ENCODE data around the gene PTPRD. TPM values are rescaled to one million over a fixed set of nuclear protein-coding genes. Genes with fewer than 3 reads are reported as not detected.
"Not testable (repeated sequence)": the region's sequence is repeated elsewhere in the genome, so short reads cannot be mapped to it uniquely, and the experiment has no call there.

The PTPRD gene
- total RNA-seq, 1 donor from 2014 or later: 6.9 TPM

DNA sequence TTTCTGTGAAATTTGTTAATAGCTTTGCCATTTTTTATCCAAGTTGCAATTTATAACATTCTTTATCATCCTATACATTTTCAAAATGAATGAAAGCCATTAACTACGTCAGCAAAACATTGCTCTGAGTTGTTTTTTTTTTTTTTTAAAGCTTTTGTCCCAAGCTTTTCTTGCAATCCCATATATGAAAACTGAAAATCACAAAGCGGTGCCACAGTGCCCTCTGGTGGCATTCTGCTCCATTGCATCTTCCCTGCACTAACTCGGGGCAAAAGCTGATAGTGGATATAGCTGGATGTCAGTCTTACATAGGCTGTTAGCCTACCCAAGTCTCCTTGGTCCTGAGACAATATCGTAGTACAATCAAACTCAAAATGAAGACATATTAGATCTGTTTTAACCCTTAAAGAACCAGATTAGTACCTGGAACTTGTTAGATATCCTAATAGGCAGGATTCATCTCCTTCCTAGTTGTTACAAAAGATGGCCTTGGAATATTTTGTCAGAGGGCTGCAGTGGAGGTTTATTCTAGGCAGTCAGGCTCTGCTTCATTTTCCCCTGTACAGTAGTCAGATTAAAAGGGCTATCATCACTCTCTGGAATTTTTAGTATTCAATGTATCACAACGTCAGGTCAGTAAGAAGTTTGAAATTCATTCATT, 669.9 kb downstream of the PTPRD start:
- peak in 1 of 2 donors; percentile 68 for DNase-seq (ENCODE audit: low spot score in 2 of 2)
- H3K9me3 ChIP-seq: no peaks in the 10 kb centered on the region
- no peaks in the 10 kb centered on the region for H3K4me1 ChIP-seq
- H3K36me3 ChIP-seq: no peaks in the 10 kb centered on the region
- H3K4me3 ChIP-seq: no peak overlapping the region
- intact Hi-C loops (cut with DNase I): loop anchor here (10.0 kb wide), 1 partner anchor 148 kb away; no protein-coding TSS in a partner anchor
- H3K27ac ChIP-seq: no peak overlapping the region
- TF ChIP-seq, protein P1, sequence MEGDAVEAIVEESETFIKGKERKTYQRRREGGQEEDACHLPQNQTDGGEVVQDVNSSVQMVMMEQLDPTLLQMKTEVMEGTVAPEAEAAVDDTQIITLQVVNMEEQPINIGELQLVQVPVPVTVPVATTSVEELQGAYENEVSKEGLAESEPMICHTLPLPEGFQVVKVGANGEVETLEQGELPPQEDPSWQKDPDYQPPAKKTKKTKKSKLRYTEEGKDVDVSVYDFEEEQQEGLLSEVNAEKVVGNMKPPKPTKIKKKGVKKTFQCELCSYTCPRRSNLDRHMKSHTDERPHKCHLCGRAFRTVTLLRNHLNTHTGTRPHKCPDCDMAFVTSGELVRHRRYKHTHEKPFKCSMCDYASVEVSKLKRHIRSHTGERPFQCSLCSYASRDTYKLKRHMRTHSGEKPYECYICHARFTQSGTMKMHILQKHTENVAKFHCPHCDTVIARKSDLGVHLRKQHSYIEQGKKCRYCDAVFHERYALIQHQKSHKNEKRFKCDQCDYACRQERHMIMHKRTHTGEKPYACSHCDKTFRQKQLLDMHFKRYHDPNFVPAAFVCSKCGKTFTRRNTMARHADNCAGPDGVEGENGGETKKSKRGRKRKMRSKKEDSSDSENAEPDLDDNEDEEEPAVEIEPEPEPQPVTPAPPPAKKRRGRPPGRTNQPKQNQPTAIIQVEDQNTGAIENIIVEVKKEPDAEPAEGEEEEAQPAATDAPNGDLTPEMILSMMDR (IDR thresholded peaks at IDR 0.05): peak in 2 of 3 experiments; percentile 82 to 86
- no peaks in the 10 kb centered on the region for H3K27me3 ChIP-seq

DNA sequence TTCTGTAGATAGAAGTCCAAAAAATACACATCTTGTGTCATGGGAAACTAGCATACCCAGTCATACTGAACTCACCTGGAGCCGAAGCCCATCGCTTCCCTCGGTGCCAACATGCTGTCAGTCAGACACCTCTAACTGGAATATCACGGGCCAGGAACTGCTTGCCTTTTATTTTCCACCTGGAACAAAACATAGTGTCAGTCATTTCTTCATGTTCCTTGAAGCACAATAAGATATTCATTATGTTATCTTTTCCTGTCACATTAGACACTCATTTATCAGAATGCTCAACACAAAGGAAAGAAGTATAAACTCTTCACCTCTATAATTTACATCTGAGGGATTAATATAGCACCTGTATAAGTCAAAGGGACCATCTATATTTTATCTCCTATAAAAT, 674.4 kb downstream of the PTPRD start:
- H3K27ac ChIP-seq: no peak overlapping the region
- TF ChIP-seq, protein P1 (IDR thresholded peaks at IDR 0.05): no peak
- no peaks in the 10 kb centered on the region for H3K9me3 ChIP-seq
- no peaks in the 10 kb centered on the region for H3K27me3 ChIP-seq
- H3K4me1 ChIP-seq: no peaks in the 10 kb centered on the region
- intact Hi-C loops (cut with DNase I): no loop called here
- DNase-seq (ENCODE audit: low spot score in 2 of 2): no peak
- no peaks in the 10 kb centered on the region for H3K36me3 ChIP-seq
- no peak overlapping the region for H3K4me3 ChIP-seq

DNA sequence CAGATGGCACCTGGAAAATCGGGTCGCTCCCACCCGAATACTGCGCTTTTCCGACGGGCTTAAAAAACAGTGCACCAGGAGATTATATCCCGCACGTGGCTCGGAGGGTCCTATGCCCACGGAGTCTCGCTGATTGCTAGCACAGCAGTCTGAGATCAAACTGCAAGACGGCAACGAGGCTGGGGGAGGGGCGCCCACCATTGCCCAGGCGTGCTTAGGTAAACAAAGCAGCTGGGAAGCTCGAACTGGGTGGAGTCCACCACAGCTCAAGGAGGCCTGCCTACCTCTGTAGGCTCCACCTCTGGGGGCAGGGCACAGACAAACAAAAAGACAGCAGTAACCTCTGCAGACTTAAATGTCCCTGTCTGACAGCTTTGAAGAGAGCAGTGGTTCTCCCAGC, 681.3 kb downstream of the PTPRD start:
- H3K4me3 ChIP-seq; H3K9me3 ChIP-seq; intact Hi-C loops (cut with DNase I); H3K4me1 ChIP-seq; H3K36me3 ChIP-seq; H3K27ac ChIP-seq; DNase-seq (ENCODE audit: low spot score in 2 of 2); H3K27me3 ChIP-seq: not testable (repeated sequence)

DNA sequence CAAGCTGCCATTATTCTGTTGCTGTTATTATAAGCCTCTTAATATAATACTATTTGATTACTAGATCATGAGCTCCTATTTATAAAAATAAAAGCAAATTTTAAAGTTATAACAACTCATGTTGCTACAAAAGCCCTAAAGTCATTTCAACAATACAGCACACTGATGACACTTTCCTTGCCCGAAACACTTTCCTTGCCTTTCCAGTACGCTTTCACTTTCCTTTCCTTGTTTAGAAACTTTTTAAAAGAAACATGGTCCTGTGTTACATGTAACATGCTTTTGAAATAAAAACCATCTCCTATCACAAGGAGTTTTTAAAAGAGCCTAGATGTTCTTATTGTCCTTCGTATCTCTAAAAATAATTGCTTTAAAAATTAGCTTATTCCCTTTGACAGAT, 688.4 kb downstream of the PTPRD start:
- TF ChIP-seq, protein P1 (IDR thresholded peaks at IDR 0.05): no peak
- DNase-seq (ENCODE audit: low spot score in 2 of 2): no peak
- H3K27me3 ChIP-seq: no peaks in the 10 kb centered on the region
- no peak overlapping the region for H3K27ac ChIP-seq
- H3K9me3 ChIP-seq: no peaks in the 10 kb centered on the region
- H3K36me3 ChIP-seq: no peaks in the 10 kb centered on the region
- H3K4me1 ChIP-seq: no peaks in the 10 kb centered on the region
- H3K4me3 ChIP-seq: no peak overlapping the region
- intact Hi-C loops (cut with DNase I): no loop called here

DNA sequence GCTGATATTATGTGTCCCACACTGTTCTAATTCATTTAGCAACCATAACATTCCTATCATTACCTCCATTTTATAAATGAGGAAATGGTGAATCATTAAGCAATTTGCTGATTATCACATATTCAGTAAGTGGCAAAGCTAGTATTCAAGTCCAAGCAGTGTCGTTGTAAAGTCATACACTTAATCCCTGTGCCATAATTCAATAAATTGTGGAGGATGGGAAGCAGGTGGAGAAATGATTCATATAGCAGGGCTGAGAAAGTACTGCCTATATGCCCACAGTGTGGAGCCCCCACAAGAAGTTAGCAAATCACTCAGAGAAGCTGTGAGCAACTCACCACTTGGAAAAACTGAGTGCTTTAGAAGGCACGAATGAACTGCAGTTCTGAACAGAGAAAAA, 691.0 kb downstream of the PTPRD start:
- Histone ChIP-seq H3K4me1 (no peaks in the 10 kb centered on the region), H3K36me3 (no peaks in the 10 kb centered on the region), H3K9me3 (no peaks in the 10 kb centered on the region), H3K27me3 (no peaks in the 10 kb centered on the region), H3K27ac (no peak overlapping the region), H3K4me3 (no peak overlapping the region)
- TF ChIP-seq, protein P1 (IDR thresholded peaks at IDR 0.05): no peak
- intact Hi-C loops (cut with DNase I): no loop called here
- DNase-seq (ENCODE audit: low spot score in 2 of 2): no peak

DNA sequence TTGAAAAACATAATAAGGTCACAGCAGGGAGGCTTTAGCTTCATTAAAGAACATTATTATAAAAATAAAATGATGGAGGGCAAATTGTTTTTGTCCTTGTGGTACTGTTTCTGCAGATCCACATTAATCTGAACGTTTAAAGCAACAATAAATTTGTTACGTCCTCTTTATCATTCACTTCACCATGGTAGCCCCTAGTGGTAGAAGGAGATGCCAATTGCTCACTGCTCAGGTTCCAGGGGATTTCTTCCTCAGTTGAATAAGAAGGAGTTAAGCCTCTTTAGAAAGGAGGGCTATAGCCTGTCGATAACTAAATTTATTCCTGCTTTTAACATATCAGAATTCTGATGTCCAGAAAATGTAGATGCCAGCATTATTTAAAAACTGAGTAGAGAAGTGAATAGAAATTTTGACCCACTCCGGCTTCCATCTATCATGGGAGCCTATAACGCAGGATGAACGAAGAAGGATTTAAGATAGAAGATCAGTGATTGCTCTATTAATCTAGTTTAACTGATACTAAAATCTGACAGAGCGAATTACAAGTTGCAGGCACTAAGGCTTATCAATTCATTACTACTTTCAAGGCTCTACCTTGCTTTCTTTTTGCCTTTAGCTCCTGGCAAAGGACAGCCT, 692.3 kb downstream of the PTPRD start:
- no peak for DNase-seq (ENCODE audit: low spot score in 2 of 2)

More for the DNA sequence above, 692.3 kb downstream of the PTPRD start:
- Histone ChIP-seq H3K36me3 (no peaks in the 10 kb centered on the region), H3K4me3 (no peak overlapping the region), H3K4me1 (no peaks in the 10 kb centered on the region), H3K9me3 (no peaks in the 10 kb centered on the region), H3K27ac (no peak overlapping the region), H3K27me3 (no peaks in the 10 kb centered on the region)
- TF ChIP-seq, protein P1 (IDR thresholded peaks at IDR 0.05): no peak
- intact Hi-C loops (cut with DNase I): no loop called here
